Measurements from ENCODE around the gene BTNL3.
"Not testable (repeated sequence)": the region's sequence is repeated elsewhere in the genome, so short reads cannot be mapped to it uniquely, and the experiment has no call there.

Gene BTNL3

GRCh38 chr5:181024245-181025064, 35.8 kb downstream of the BTNL3 start:
- DNase-seq, result no peak

GRCh38 chr5:181027452-181028031, 38.9 kb downstream of the BTNL3 start:
- DNase-seq, result no peak

- DNase-seq, result no peak
Observed at GRCh38 chr5:181028032-181028819, 39.6 kb downstream of the BTNL3 start.

GRCh38 chr5:181031716-181032115, 43.1 kb downstream of the BTNL3 start:
- no peak for DNase-seq

GRCh38 chr5:181035991-181036815, 47.6 kb downstream of the BTNL3 start:
- DNase-seq, result no peak

- no peak for DNase-seq
Observed at GRCh38 chr5:181036816-181037364, 48.2 kb downstream of the BTNL3 start.

GRCh38 chr5:181037365-181037861, 48.8 kb downstream of the BTNL3 start:
- DNase-seq, result no peak

- DNase-seq, result no peak
Observed at GRCh38 chr5:181039471-181039870, 50.8 kb downstream of the BTNL3 start.

- no peak for DNase-seq
Observed at GRCh38 chr5:181039931-181040630, 51.4 kb downstream of the BTNL3 start, which contains the start of gene BTNL9. Gene BTNL9 (plus strand): TSS chr5:181040266. CDS start chr5:181045490, 5,224 bp downstream.

GRCh38 chr5:181040631-181040945, 51.9 kb downstream of the BTNL3 start:
- DNase-seq, result no peak

- DNase-seq, result no peak
Observed at GRCh38 chr5:181041043-181041442, 52.4 kb downstream of the BTNL3 start.

GRCh38 chr5:181042036-181042713, 53.5 kb downstream of the BTNL3 start:
- no peak for DNase-seq

- no peak for DNase-seq
Observed at GRCh38 chr5:181042722-181043121, 54.1 kb downstream of the BTNL3 start.

GRCh38 chr5:181043285-181044092, 54.8 kb downstream of the BTNL3 start:
- DNase-seq, result no peak

GRCh38 chr5:181044093-181044599, 55.5 kb downstream of the BTNL3 start:
- no peak for DNase-seq

- DNase-seq, result no peak
Observed at GRCh38 chr5:181044662-181045305, 56.1 kb downstream of the BTNL3 start.

- no peak for DNase-seq
Observed at GRCh38 chr5:181045316-181045715, 56.7 kb downstream of the BTNL3 start.

- not testable (repeated sequence) for DNase-seq
Observed at GRCh38 chr5:181045857-181046256, 57.2 kb downstream of the BTNL3 start.

GRCh38 chr5:181047288-181047687, 58.6 kb downstream of the BTNL3 start:
- DNase-seq, result no peak
